Sigmoid colon (tissue), 4 donors: Measurements from ENCODE around the gene MYL7.

ENCODE experiments used
- EP300 ChIP-seq, 4 donors: sonication (generic); formaldehyde crosslinking; IDR thresholded peaks; one replicate each; pipeline ENCODE4 v1.6.1; 2017; ENCODE audit warnings: antibody characterized with exemption in 4 of 4
- POLR2AphosphoS5 ChIP-seq, 4 donors: sonication (generic); formaldehyde crosslinking; IDR thresholded peaks; one replicate each; pipeline ENCODE4 v1.6.1; 2017; ENCODE audit warnings: antibody characterized with exemption in 4 of 4
- TF ChIP-seq, protein P1 (sequence below), 4 experiments: fragments of 450-650 bp in 3 of 4; fragments of 200-600 bp in 1 of 4; IDR thresholded peaks; one replicate each; pipeline ENCODE4 v1.5.1; 2016 to 2019; ENCODE audit warnings: antibody characterized with exemption in 4 of 4, mild to moderate bottlenecking in 3 of 4, moderate library complexity in 2 of 4

DNA sequence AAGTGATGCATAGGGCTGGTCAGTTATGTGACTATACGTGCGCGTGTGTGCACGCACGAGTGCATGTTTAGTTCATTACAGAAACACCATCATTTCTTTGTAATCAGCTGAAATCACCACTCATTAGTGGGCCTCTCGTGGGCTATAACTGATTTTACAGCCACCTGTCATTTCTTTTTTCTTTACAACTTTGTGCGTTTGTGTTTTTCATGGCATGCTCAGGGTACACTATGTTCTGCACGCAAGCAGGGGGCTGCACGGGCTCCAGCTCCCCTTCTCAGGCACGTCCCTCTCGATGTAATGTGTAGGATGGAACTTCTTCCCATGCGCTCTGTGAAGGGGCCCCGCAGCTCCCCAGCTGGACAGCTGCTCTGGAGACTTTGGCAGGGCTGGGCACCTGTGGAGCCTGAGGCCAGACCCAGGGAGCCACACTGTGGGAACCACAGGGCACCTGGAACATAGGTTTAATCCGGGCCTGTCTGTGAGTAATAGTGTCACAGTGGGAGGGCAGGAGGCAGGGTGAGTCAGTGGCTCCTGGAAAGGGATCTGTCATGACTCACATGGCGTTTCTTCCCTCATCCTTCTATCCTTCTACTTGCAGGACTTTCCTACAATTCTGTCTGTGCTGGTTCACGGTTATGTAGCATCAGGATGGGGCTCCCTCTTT lies 43.2 kb upstream of the MYL7 start:
- no peak for TF ChIP-seq EP300 (IDR thresholded peaks at IDR 0.05)
- TF ChIP-seq, protein P1, sequence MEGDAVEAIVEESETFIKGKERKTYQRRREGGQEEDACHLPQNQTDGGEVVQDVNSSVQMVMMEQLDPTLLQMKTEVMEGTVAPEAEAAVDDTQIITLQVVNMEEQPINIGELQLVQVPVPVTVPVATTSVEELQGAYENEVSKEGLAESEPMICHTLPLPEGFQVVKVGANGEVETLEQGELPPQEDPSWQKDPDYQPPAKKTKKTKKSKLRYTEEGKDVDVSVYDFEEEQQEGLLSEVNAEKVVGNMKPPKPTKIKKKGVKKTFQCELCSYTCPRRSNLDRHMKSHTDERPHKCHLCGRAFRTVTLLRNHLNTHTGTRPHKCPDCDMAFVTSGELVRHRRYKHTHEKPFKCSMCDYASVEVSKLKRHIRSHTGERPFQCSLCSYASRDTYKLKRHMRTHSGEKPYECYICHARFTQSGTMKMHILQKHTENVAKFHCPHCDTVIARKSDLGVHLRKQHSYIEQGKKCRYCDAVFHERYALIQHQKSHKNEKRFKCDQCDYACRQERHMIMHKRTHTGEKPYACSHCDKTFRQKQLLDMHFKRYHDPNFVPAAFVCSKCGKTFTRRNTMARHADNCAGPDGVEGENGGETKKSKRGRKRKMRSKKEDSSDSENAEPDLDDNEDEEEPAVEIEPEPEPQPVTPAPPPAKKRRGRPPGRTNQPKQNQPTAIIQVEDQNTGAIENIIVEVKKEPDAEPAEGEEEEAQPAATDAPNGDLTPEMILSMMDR (IDR thresholded peaks at IDR 0.05), result no peak
- no peak for TF ChIP-seq POLR2AphosphoS5 (IDR thresholded peaks at IDR 0.05)
